HG02798 (cell line): Measurements from ENCODE around the gene PDK2.

Experiments used
- ATAC-seq: cut with Tn5 transposase; IDR thresholded peaks from one replicate; pipeline ENCODE4 v1.9.1; 2021; ENCODE audit warnings: mild to moderate bottlenecking; ENCODE audit not compliant: unreplicated experiment, poor library complexity

The PDK2 gene

DNA sequence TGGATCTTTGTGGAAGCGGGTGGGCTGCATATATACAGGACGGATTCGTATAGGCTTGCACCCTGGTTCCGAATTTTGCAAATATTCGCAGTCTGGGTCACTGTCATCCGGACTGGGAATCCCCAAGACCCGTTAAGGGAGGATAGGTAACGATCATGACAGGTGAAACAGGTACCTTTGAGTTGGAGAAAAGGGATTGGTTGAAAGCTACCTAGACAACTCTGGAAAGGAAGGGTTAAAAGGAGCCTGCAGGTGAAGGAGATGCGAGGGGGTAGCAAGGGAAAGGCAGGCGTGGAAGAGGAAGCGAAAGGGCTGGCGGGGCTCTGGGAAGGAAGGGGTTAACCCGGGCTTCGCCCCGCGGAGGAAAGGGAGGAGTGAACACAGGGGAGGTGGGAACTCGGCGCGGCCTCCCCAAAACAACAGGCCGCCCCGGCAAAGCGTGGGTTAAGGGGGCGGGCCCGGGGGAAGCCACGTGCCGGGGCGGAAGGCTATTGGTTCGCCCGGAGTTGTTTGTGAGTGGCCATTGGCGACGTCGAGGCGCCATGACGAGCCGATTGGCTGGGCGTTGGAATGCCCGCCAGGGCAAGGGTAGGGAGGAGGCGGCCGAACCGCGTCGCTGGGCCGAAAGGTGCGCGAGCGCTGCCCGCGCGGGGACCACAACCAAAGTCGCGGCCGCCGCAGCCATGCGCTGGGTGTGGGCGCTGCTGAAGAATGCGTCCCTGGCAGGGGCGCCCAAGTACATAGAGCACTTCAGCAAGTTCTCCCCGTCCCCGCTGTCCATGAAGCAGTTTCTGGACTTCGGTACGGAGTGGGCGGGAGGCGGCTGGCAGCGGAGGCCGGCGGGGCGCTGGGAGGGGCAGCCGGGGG, at the start of gene PDK2:
PDK2 (plus strand) TSS at position 599 of the 867 bp plus-strand sequence; CDS start at position 684, 85 bp downstream.
- peak; percentile 96 for ATAC-seq

DNA sequence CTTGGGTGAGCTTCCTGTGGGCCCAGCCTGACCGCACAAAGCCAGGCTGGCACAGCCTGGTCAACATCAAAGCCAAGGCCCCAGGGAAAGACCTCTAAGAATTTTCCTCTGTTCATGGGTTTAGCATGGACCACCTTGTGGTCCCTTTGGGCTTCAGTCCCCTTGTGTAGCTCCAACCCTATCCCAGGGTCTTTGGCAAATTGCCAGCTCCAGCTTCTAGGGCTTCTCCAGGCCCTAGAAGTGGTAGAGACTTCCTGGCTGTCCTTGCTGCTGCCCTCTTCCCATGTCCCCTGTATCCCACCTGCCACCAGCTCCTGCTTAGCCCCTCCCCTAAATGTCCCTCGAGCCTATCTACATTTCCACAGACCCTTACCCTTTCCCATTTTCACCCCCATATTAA, 49.0 kb upstream of the PDK2 start:
- ATAC-seq, result no peak

GRCh38 chr17:50046667-50047066, 48.5 kb upstream of the PDK2 start:
- no peak for ATAC-seq

GRCh38 chr17:50047083-50047482, 48.1 kb upstream of the PDK2 start:
- ATAC-seq, result no peak

DNA sequence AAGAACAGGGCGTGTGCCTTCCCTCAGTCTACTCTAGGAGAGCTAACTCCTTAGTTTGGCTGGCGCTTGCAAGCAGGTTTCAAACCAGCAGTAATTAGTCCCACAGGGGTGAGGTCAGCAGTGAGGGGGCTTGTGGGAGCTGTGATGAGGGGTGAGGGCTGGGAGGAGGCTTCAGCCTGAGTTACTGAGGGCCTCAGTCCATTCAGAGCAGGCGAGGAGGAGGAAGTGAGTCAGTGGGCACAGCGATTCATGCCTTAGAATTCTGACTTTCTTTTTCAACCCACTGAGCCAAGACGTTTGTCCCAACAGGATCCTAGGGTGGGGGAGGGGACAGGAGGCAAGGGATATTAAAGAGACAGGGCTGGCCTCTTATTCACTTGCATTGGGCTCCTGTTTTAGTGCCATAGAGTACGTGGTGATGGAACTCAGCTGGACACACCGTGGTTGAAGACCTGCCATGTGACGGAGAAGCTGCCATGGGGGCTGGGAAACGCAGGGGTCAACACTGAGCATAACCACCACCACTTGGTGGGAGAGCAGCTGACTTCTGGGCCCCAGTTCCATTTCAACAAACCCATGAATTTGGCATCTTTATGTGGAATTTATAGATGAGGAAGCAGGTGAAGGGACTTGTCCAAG, 47.5 kb upstream of the PDK2 start:
- ATAC-seq, result no peak

DNA sequence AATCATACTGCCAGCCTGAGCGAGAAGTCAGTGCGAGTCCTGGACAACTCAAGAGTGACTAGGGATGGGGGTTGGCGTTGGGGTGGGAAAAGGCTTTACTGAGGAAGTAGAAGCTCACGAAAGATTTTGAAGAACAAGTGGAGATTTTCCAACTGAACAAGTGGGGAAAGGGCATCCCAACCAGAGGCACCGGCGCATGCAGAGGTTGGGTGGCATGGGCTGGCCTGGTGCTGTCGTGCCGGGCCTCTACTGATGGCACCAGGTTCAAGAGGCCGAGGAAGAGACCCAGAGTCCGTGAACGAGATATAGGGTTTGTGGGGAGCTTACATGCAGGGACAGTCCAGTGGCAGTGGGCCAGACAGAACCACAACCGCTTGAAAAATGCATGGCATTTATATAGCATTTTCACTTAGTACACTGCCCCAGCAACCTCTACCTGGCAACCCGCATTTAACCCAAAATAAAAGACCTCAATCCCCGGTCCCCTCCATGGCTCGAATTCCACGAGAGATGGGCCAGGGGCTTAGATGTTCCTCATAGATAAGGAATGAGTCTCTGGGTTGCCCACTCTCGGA, 46.9 kb upstream of the PDK2 start:
- no peak for ATAC-seq

DNA sequence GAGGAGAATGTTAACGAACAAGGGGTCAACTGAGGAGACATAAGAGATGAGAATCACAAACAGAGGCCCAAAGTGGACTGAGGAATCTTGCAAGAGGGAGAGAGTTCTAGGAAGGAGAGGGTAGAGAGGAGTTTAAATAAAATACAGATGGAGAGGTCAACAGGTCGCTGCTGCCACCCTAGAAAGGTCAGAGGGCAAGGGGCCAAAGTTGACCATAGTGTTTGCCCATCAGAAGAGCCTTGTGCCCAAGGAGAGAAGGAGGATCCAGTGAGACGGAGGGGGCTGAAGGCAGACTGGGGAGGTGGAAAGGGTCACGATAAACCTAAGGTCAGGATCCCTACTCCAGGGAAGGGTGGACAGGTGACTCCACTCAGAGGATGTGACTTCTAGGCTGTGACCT, 46.2 kb upstream of the PDK2 start:
- no peak for ATAC-seq

DNA sequence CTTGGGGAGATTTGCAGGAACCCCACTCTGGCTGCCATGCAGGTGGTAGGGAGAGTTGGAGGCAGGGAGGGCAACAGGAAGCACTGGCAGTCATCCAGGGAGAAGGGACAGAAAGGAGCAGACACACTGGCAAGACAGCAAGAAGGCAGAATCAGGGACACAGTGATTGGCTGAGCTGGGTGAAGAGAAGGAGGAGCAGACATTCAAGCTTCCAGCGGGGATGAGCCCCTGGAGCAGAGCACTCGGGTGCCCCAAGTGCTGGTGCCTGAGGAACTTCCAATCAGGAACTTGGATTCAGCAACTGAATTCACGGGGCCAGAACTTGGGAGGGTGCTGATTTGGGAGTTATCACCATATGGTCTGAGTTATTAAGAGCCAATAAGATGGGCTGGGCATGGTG, 45.5 kb upstream of the PDK2 start:
- no peak for ATAC-seq

- ATAC-seq, result no peak
These were observed 44.6 kb upstream of the PDK2 start for GRCh38 chr17:50050431-50051032.

- ATAC-seq, result no peak
These were observed 44.0 kb upstream of the PDK2 start for GRCh38 chr17:50051082-50051576.

DNA sequence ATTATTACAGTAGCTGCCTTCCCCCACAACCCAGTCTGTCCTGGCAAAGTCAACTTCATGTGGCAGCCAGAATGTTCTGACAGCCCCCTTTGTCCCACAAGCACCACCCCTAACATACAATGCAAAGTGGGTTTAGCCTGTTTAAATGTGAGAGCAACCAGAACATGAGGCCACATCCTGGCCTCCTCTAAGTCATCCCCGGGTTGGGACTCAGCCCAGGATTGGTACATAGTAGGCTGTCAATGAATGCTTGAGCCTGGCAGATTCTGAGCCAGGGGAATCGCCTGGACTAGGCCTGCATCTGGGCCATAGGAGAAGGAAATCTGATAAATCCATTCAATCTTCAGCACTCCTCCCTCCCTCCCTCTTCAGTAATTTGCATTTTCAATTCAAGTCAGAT, 43.5 kb upstream of the PDK2 start:
- no peak for ATAC-seq

DNA sequence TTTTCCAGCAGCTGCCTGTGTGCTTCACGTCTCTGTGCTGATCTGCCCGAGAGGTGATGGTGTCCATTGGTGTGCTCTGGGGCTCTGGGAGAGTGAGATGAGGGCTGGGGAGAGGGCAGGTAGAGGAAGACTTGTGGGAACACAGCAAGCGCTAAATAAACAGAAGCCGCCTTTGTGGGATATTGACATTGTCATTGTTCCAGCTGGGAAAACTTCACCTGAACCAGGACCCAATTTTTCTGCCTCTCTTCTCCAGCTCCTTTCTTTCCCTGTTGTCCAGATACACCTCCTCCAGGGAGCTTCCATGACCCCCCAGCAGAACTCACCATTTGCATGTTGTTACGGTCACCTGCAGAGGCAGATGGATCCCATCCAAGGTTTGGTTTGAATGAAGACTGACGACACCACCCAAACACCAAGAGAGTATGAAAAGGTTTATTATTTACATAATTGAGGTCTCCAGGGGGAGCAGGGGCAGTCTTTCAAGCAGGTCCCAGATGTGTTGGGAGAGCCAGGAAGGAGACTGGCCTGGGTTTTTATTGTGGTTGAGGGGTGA, 42.8 kb upstream of the PDK2 start:
- no peak for ATAC-seq

DNA sequence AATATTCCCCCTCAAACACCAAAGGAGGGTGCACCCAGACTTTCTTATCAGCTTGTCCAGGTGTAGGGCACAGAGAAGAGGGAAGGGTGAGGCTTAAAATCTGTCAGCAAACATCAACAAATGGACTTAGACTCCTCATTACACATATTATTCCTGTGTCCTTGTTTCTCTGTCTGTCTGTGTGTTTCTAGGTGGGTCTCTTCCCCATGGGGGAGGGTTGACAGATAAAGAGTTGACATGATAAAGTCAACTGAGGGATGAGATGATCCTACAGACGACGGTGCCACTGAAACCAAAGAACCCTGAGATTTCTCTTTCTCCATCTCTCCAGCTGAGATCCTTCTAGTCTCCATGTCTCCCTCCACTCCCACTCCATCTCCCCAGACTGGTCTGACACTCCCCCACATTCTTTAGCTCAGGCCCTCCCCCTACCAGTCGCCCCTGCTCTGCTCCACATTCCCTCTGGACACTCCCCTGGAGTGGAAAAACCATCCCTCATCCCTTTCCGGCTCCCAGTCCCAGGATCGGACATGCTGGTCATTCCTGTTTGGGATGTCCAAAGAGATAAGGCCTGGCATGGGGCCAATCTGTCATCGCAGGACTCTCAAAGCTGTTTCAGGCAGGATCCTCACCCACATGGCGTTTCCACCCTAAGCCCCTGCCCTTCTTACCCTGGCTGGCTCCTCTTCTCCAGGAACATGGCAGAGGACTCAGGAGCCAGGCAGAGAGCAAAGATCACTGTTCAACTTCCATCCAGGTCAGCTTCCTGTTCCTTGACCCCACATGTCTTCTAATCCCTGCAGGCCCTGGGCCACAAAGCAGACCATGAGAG, 42.1 kb upstream of the PDK2 start:
- ATAC-seq, result no peak

GRCh38 chr17:50053654-50053960, 41.5 kb upstream of the PDK2 start:
- ATAC-seq, result no peak

GRCh38 chr17:50055055-50055425, 40.1 kb upstream of the PDK2 start:
- no peak for ATAC-seq

DNA sequence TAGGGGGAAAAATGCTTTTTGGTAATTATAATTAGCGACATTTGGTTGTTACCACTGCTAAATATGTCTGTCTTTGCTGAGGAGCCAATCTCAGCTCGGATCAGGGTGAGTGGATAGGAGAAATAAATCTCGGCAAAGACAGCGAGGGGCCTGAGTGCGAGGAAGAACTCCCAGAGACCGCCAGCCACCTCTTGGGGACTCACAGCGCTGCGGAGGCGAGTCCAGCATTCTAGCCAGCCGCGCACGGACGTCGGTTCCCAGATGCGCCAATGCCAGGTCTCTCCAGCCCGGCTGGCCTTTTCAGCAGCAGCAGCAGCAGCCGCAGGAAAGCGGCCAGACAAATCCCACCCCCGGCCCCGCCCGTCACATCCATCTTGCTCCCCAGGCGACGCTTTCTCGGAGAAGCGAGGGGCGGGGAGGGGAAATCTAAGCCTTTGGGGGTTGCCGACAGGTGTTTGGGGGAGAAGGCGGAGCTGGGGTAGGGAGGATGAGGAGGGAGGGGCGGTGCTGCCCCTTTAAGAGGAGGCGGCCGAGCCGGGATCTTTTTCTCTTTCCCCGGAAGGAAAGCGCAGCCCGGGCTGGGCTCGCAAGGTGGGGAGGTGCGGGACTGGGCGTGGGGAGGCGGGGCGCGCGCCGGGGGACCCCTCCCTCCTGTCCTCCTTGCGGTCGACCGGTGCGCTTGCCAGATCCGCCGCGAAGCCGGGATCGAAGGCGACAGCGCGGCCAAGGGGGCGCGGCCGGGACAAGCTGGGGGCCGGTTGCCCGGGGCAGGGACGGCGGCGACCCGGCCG, 39.5 kb upstream of the PDK2 start, which contains the start of gene ITGA3:
ITGA3 (plus strand) TSS at position 685 of the 791 bp plus-strand sequence. CDS start 330 bp downstream, outside the sequence.
- ATAC-seq, result peak; percentile 58

GRCh38 chr17:50056217-50056960, 38.8 kb upstream of the PDK2 start:
- peak; percentile 39 for ATAC-seq

DNA sequence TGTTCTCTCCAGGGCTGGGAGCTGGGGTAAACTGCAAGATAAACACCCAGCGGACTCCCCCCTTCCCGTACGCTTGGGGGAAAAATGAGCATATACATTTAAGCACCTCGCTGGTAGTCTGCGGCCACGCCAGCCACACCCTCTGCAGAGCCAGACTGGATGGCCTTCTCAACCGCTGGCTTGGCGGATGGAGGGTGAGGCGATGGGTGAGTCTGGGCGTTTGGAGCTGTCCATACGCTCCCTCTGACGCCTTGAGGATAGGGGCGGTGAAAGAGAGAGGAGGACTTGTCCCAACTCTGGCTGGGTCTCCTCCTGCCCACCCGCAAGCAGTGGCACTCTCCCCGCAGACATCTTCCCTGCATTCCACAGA, 38.2 kb upstream of the PDK2 start:
- ATAC-seq, result no peak
